NOMO-1 treated with DMSO at 0.1 percent for 48 hours (cell line): ENCODE data around the gene CRB3.
"Not testable (repeated sequence)": the region's sequence is repeated elsewhere in the genome, so short reads cannot be mapped to it uniquely, and the experiment has no call there.

Source experiments
- DNase-seq: peaks from one replicate; lab custom pipeline; 2025; ENCODE audit not compliant: unreplicated experiment; lab: John Stamatoyannopoulos, UW

The CRB3 gene

GRCh38 chr19:6464070-6464873 is at the start of gene CRB3:
Gene CRB3 (plus strand): TSS chr19:6464271. CDS start chr19:6464702, 431 bp downstream.
- no peak for DNase-seq

DNA sequence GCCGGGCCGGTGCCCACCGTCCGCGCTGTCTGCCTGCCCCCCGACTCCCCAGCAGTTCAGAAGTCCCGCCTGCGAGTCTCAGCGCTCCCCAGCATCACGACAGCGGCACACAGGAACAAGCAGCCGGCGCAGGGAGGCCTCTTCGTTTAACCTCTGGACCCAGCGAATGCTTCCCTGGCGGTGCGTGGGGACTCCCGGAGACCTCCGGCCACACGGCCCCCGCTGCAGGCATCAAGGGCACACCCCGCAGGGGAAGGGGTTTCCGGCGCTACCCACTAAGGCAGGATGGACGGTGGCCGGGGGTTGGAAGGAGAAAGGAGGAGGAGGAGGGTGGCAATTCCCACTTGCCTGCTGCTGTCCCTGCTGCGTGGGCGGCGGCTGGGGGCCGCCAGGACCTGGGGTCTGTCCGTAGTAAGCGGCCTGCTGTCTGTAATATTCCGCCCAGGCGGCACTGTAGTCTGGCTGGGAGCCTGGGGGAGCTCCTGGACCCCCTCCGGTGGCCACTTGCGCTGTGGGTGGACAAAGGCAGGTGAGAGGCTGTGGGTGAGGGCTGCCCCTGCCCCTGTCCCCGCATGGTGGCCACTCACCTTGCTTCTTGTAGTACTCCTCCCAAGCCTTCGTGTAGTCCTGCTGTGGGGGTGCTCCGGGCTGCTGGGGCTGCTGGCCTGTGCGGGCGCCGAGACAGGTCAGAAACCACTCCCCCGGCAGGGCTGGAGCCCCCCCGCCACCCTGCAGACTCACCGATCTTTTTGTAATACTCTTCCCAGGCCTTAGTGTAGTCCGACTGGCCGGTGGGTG is 49.1 kb upstream of the CRB3 start:
- DNase-seq, result no peak

- no peak for DNase-seq
Measured at GRCh38 chr19:6415591-6416190, 48.4 kb upstream of the CRB3 start.

- DNase-seq, result no peak
Measured at GRCh38 chr19:6416658-6417405, 47.2 kb upstream of the CRB3 start.

- no peak for DNase-seq
Measured at GRCh38 chr19:6417713-6418561, 46.1 kb upstream of the CRB3 start.

DNA sequence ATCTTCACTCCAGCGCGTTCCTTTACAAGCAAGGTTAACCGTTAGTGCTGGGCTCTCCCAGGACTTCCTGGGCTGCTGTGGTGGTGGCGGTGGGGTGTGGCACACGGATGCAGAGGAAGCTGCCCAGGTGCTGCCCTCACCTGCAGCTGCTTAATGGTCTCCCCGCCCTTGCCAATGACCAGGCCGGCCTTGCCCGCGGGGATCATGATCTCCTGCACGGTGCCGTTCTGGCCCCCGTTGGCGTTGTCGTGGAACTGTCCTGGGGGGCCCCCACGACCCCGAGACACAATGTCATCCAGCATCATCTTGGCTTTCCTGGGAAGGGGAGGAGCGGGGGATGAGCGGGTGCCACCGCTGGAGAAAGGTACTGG is 45.5 kb upstream of the CRB3 start:
- DNase-seq, result no peak

- DNase-seq, result no peak
Measured at GRCh38 chr19:6421075-6422014, 42.7 kb upstream of the CRB3 start.

- DNase-seq, result peak; percentile 28
Measured at GRCh38 chr19:6423499-6424194, 40.4 kb upstream of the CRB3 start.

GRCh38 chr19:6424195-6424938 is 39.7 kb upstream of the CRB3 start, which contains the start of gene KHSRP:
Gene KHSRP (minus strand): TSS chr19:6424811. CDS start chr19:6424701, 110 bp downstream.
- DNase-seq, result no peak

DNA sequence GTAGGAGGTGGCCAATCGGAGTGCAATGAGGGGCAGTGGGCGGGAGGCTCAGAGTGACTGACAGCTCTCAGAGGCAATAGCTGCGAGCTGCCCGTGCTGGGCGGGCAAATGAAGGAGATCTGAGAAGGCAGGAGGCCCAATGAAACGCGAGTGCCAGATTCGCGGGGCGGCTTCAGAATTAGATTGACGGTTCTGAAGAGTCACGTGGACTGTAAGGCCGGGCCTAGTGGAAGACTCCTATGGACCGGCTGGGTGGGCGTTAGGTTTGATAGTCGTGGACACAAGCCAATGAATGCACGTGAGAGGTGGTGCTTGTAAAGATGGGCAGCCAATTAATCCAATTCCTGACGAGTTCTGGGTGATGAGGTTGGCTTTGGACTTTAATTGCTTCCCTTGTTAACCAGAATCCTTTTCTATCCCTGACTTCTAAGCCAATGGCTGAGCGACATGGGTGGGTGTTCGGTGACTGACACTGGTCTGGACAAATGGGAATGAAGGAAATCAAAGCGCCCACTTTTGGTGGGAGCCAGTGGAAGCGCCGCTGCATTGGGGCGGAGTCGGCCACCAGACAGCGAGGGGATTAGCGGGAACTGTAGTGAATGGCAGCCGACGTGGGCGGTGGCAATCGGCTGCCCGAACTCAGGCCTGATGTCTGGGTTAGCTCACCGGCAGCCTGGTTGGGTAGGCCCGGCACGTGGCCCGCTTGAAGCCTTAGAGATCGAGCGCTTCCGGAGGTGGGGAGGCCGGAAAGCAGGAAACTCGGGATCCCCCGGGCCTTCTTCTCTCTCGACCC is 38.9 kb upstream of the CRB3 start:
- DNase-seq, result peak; percentile 100

DNA sequence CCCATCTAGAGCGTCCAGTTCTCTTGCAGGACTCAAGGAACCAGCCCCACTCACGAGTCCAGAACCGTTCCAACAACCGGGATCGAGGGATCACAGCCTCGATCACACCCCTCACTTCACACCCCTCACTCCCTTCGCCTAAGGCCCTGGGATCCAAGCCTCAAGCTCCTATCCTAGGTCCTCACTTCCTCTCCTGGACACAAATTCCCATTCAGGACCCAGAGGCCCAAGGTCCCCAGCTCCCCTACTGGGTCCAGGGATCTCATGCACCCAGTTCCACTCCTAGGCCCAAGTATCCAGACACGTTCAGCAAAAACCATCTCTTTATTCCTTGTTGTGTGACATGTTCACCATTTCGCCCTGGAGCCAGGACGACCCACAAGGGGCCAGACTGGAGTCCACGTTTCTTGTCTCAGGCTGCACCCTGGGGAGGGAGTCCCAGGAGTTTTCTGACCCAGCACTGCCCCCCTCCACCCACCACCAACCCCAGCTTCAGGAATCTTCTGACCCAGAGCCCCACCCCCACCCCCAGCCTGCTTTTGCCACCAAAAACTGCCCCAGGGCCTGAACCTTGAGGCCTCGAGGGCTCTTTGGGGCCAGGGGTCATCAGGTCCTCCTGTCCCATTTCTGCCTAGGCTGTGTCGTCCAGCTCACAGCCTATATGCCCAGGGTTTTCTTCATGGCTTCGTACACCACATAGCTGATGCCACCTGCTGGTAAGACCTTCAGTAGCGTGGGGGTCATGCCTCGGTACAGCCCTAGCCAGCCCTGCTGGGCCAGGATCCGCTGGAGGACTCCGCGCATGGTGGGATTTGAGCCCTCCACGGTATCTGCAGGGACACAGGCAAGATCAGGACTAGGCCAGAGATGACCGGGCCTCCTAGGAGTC is 38.1 kb upstream of the CRB3 start:
- DNase-seq, result no peak

- no peak for DNase-seq
Measured at GRCh38 chr19:6427131-6427530, 36.9 kb upstream of the CRB3 start.

DNA sequence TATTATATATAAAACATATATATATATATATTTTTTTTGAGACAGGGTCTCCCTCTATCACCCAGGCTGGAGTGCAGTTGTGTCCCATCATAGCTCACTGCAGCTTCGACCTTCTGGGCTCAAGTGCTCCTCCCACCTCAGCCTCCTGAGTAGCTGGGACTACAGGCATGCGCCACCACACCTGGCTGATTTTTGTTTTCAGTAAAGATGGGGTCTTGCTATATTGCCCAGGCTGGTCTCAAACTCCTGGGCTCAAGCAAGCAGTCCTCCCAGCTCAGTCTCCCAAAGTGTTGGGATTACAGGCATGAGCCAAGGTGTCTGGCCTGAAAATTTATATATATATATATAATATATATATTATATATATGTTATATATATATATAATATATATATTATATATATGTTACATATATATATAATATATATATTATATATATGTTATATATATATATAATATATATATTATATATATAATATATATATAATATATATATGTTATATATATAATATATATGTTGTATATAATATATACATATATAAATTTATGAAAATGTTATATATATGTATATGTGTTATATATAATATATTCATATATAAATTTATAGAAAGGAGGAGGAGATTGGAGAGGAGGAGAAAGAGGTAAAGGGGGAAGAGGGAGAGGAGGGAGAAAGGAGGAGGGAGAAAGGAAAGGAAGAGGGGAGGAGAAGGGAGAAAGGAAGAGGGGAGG is 35.2 kb upstream of the CRB3 start:
- not testable (repeated sequence) for DNase-seq

GRCh38 chr19:6429419-6430221 is 34.5 kb upstream of the CRB3 start:
- peak; percentile 58 for DNase-seq
